ENCODE results near the gene HSF2.

HSF2 gene

GRCh38 chr6:122399348-122400120 lies at the start of gene HSF2:
HSF2 (plus strand) TSS chr6:122399652; CDS start chr6:122399738, 86 bp downstream.
- DNase-seq (ENCODE audit: low read depth in 2 of 3, low spot score in 2 of 3) = peak; percentile 51 to 92 (median 76)

DNA sequence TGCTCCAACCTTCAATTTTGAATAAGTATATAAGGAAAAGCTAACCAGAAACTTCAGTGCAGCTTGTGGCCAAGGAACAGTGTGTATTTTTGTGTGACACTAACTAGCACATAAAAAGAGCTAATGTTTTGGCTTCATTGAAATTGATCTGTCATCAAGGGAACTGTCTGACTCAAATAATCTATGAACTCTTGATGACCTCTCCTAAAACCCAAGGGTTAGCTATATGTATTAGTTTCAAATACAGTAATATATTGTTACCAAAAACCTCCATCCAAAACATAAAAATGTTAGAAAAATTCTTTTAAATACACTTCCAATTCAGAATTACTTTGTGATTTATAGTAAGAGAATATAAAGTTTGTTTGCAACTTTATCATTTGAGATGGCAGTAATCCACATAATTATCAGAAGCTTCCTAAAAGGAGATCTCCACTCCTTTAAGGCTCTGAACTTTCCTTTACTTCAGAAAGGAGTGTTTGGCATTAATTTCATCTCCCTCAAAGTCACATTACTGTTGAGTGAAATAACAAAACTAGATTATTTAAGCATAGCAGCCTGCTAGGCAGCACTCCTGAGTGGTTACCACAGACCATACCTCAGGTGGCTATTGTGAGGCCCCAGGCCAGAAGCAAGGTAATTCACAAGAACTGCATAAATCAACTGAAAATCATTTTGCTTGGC lies 46.3 kb upstream of the HSF2 start:
- no peak for DNase-seq (ENCODE audit: low read depth in 2 of 3, low spot score in 2 of 3)

GRCh38 chr6:122360809-122361208 lies 38.6 kb upstream of the HSF2 start:
- no peak for DNase-seq (ENCODE audit: low read depth in 2 of 3, low spot score in 2 of 3)

DNA sequence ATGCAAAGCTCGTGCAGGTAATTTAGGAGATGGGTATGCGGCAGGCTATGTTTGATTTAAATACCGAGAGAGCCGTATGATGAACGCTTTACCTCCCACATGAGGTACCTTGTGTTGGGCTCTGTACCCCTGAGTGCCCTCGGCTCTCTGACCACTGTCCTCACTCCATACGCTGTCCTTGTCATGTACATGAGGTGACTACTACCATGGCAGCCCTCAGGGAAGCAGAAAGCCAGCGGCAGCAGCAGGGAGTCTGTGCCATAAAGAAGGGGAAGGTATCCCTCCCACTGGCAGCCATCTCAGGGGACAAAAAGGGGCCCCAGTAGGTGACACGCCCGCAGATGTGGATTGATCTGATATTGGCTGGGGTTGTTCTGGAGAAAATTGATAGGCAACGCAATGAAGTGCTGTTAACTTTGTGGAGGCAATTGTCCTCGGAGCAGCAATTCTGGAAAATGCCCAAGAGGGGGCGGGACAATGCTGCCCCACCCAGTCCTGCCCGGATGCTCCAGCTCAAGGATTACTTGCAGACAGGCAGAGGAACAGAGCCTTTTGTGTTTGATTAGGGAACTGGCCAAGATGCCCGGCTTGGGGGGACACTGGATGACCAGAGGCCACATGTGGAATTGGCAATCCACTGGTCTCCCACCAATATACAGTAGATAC lies 38.0 kb upstream of the HSF2 start:
- no peak for DNase-seq (ENCODE audit: low read depth in 2 of 3, low spot score in 2 of 3)

GRCh38 chr6:122363769-122364483 lies 35.5 kb upstream of the HSF2 start:
- no peak for DNase-seq (ENCODE audit: low read depth in 2 of 3, low spot score in 2 of 3)

DNA sequence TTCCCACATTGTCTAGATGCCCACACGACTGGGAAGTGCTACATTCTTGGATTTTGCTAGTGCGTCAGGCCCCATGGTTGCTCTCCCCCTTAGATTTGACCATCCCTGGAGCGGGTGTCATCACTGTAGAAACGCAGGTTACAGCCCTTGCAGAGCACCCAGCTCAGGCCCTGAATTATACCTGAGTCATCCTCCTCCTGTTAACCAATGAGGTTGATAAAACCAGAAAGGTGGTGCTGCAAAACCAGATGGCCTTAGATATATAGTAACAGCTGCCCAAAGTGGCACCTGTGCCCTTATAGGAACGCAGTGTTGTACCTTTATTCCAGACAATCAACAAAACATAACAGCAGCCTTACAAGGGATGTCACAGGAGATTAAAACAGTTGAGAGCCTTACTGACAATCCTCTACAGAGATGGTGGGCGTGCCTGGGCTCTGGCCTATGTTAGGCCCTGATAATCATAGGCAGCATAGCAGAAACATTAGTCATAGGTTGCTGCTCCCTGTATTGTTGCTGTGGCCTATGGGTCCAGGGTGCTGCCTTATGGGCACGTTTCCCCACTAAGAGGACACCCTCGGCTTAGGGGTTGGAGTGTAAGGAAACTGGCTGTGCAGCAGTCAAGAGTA lies 33.6 kb upstream of the HSF2 start:
- no peak for DNase-seq (ENCODE audit: low read depth in 2 of 3, low spot score in 2 of 3)

- DNase-seq (ENCODE audit: low read depth in 2 of 3, low spot score in 2 of 3) = no peak
These were observed 32.3 kb upstream of the HSF2 start for GRCh38 chr6:122367171-122367570.

- no peak for DNase-seq (ENCODE audit: low read depth in 2 of 3, low spot score in 2 of 3)
These were observed 29.9 kb upstream of the HSF2 start for GRCh38 chr6:122369536-122369935.

DNA sequence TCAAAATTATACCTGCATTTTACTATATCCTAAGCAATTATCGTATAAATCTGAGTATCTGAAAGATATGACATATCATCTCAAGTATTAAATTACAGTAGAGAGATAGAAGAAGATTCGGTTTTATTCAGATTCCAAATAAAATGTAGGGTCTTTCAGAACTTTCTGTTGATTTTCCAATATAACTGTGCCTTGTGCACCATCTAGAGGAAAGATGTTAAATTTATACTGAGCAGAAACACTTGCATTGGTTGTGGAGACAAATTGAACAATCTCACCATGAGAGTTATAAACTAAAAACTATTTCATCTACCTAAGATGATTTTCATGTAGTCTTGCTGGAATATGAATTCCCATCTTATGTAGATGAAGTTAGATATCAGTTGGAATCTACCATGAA lies 26.8 kb upstream of the HSF2 start:
- DNase-seq (ENCODE audit: low read depth in 2 of 3, low spot score in 2 of 3) = no peak

DNA sequence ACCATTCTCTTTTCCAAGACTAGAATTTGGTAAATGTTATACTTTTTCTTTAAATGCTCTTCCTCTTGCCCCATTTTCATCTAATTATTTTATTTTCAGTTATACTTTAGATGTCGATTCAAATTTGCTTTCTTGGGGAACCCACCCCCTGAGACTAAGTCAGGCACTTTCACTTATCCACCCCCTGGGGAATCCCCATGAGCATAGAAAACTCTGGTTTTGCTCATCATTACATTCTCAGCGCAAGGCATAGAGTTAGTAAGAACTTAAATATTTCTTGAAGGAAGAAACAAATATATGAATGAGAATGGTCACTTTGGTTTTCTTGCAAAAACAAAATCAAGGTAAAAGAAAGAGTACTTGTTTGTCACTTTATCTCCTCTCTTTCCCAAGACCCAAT lies 25.1 kb upstream of the HSF2 start:
- no peak for DNase-seq (ENCODE audit: low read depth in 2 of 3, low spot score in 2 of 3)

DNA sequence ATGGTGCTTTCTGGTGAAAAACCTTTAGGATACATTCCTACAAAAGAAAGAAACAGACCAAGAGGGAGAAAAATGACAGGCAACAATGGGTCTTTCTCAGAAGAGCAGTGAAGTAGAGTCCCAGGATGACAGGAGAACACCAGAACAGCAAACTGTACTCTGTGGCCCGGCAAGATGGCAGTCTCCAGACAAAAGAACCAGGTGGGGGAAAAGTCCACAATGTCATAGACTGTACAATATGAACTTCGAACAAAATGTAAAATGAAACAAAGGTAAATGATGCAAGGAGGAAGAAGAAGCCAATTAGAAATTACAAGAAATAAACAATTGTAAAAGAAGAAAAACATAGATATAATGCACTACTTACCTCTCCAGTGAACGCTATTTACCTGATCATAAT lies 23.2 kb upstream of the HSF2 start:
- no peak for DNase-seq (ENCODE audit: low read depth in 2 of 3, low spot score in 2 of 3)

DNA sequence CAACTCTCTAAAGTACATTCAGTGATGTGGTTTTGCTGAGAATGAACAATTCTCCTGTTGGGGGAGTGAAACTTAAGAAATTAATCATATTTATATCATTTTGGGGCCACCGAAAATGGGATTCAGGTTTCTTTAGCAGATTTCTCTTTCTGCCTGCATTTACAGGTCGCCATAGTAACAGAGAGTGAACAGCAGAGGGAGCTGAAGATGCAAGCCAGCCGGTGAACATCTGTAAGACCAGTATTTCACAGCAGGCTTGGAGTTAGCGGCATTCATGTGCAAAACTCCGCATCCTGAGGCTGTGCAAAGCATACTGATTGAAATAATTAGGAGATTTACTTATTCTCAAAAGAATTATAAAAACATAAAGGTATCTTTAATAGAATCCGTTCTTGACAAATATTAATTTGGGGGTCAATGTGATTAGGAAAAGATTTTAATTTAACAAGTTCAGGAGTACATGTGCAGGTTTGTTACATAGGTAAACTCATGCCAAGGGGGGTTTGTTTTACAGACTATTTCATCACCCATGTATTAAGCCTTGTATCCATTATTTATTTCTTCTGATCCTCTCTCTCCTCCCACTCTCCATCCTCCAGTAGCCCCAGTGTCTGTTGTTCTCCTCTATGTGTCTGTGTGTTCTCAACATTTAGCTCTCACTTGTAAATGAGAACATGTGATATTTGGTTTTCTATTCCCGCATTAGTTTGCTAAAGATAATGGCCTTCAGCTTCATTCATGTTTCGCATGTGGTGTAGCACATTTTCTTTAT lies 17.8 kb upstream of the HSF2 start:
- DNase-seq (ENCODE audit: low read depth in 2 of 3, low spot score in 2 of 3) = peak in 1 of 3 experiments; percentile 21

DNA sequence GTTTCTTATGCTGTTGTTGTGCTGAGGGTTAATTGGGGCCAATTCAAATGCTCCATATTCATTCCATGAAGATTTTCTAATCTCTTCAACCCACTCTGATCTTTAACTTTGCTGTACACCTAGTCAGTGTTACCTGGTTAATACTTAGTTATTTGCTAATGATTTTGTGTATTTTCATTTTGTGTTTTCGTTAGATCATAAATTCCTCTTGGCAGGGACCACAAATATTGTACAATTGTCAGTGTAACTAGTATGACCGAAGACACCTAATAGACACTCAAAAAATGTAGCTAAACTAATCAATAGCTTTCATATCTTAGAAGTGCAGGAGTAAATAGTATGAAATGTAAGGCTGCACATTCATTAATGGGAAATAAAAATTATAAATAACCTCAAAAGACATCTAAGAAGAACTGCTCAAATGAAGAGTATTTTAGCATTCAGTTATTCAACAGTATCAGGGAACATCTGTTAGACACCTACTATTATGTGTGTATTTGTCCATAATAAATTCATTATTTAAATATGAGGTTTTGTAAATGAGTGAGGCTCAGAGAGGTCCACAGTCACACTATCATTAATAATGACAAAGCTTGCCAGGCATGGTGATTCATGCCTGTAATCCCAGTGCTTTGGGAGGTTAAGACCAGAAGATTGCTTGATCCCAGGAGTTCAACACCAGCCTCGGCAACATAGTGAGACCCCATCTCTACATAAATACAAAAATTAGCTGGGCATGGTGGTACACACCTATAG lies 13.4 kb upstream of the HSF2 start:
- no peak for DNase-seq (ENCODE audit: low read depth in 2 of 3, low spot score in 2 of 3)

GRCh38 chr6:122388945-122389344 lies 10.5 kb upstream of the HSF2 start:
- no peak for DNase-seq (ENCODE audit: low read depth in 2 of 3, low spot score in 2 of 3)

DNA sequence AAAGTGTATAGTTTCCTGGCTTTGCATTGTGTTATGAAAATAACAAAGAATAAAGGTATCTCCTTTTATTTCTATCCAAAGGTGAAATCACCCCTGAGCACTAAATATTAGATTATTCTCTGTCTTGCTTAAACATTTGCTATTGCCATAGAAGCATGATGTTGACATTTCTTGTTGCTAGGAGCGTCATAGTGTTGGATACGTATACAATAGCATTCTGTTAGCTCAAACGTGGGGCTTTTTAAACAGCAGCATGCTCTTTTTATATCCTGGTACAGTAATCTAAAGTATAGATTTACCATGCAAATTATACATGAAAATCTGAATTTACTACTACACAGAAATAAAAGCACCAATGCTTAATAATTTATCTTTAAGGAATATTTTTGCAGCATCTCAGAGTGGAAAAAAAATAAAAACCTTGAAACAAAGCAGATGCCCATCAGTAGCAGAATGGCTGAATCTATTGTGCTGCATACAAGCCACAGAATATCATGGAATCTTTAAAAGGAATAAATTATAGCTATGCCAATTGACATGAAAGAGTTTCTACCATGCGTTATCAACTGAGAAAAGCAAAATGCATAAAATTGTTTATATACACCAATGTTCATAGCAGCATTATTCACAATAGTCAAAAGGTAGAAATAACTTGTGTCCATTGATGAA lies 9.6 kb upstream of the HSF2 start:
- DNase-seq (ENCODE audit: low read depth in 2 of 3, low spot score in 2 of 3) = no peak

GRCh38 chr6:122392564-122393350 lies 6.7 kb upstream of the HSF2 start:
- DNase-seq (ENCODE audit: low read depth in 2 of 3, low spot score in 2 of 3) = no peak

DNA sequence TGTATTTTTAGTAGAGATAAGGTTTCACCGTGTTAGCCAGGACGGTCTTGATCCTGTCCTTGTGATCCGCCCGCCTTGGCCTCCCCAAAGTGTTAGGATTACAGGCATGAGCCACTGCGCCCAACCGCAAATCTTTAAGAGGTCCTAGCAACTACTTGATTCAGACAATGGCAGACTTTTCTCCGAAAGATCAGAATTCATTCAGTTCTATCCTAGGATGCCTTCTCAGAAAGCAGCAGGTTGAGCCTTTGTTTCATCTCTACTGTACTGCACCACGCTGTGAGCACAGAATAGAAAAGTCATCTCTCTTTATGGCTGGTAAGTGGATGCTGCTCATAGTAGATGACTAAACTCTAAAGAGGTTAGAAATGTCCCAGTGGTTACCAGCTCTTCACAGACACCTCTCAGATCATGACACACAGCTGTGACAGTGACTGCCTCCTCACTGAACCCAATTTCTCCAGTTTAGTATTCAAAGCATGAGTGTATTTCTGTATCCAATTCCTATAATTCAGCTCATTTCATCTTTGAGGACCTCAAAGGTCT lies 6.0 kb upstream of the HSF2 start:
- no peak for DNase-seq (ENCODE audit: low read depth in 2 of 3, low spot score in 2 of 3)

GRCh38 chr6:122394016-122394415 lies 5.4 kb upstream of the HSF2 start:
- no peak for DNase-seq (ENCODE audit: low read depth in 2 of 3, low spot score in 2 of 3)

Data from activated CD8-positive, alpha-beta memory T cell treated with anti-CD3 and anti-CD28 coated beads for 48 hours (primary cell).